Measurements from ENCODE around the gene EEF1G.

EEF1G gene

DNA sequence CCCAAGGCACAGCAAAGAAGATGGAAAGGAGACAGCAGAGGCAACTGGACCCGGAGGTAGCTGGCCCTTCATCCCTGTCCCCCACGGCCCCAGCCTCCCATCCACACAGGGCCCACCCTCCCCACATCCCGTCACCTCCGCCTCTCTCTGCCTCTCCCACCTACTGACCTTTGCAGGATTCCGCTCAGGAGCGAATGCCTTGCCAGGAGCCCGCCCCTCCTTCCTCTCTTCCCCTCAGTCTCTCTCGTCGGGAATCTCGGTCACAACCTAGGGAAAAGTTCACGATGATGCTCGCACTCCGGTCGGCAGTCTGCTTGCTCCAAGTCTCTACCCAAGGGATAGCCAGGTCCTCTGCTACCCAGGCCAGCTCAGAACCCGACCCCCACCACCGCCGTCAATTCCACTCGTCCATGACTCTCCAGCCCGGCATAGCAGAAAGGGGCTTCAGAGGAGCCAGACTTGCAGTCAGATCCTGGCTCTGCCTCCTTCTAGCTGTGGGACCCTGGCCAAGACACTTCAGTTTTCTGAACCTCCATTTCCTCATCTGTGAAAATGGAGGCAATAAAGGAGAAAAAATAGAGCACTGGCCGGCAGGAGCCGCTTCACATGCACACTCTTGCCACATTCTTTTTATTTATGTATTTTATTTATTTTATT lies 37.3 kb downstream of the EEF1G start:
- DNase-seq = no peak

DNA sequence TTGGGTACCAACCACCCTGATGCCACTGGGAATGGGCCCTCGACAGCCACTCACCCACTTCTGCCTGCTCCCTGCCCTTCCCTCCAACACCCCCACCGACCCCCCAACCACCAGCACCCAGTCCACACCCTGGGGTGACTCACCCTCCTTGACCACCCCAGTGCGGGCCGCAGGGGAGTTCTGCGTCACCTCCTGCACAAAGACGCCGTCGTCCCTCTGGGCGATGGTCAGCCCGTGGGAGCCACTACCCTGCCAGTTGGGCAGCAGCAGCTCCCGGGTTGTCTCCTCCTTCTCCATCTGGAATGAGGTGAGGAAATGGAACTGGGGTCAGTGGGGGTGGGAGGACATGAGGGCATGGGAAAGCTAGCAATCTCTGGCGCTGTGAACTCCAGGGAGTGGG lies 37.9 kb downstream of the EEF1G start:
- DNase-seq = no peak

DNA sequence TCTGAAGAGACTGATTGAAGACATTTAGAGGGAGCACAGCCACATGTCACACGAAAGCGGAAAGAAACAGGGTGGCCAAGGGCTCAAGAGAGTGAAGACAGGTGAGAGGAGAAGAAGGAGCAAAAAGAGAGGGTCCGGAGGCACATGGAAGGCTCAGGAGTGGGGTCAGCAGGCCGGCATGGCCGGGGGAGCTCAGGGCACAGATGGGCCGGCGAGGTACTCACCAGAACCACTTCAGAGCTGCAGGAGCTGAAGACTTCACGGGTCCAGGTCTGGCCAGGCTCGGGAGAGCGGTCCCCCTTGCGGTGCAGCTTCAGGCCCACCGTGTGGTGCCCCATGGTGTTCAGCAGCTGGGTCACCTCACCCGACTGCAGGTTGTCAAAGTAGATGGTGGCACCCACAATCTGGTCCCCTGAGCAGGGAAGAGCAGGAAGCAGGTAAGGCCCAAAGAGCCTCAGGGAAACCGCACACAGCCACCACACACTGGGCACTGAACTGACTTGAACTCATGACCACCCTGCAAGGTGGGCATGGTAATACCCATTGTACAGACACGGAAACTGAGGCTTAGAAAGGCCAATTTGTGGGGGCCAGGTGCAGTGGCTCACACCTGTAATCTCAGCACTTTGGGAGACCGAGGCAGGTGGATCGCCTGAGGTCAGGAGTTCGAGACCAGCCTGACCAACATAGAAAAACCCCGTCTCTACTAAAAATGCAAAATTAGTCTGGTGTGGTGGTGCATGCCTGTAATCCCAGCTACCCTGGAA lies 38.7 kb downstream of the EEF1G start:
- no peak for DNase-seq

DNA sequence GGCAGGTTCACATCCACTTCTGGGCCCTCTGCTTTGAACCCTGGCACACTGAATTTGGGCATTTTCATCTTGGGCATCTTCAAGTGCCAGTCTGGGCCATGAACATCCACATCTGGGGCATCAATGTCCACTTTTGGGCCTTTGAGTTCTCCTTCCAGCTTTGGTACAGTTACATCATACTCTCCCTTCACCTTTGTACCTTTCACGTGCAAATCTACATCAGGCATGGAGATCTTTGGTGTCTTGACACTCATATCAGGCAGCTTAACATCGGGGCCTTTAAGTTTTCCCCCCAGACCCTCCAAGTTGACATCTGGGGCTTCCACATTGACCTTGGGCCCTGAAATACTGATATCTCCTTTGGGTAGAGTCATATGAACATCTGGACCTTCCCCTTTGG lies 41.6 kb downstream of the EEF1G start:
- no peak for DNase-seq

DNA sequence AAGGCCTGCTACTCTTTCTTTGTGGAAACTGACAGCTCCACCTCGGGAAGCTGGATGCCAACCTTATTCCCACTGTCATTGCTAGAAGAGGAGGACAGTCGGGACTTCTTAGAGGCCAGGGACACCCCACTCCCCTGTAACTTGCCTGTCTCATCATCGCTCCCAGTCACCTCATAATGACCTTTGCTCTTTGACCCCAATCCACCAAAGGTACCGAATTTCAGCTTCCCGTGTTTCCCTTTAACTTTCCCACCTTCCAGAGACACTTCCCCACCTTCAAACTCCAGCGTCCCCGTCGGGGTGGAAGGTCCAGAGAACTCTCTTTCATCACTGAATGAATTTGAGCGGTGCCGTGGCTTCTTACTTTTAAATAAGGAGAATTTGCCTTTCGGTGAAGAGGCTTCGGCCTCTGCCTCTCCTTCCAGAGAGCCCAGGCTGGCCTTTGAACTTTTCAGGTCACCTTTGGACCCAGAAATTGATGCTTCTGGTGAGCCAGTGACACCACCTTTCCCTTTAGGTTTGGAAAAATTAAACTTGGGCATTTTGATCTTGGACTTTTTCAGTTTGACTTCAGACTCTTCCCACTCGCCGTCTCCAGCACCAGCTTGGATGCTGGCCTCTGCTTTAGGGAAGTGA lies 56.8 kb downstream of the EEF1G start:
- no peak for DNase-seq

DNA sequence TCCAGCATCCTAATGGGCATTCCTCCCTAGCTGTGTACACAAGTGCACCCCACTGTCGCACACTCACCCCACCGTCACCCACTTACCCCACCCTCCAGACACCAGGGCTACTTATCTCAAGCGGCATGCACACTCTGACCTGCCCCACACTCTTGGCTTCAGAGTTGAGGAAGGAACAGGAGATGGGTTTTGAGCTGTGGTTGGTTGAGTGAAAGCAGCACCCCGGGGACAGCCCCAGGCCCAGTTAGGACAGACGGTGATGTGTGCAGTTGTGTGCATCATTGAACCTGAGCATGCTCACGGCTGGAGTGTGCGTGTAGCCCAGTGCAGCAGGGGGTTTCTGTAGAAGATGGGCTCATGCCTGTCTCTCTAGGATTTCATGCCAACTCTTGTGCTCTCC lies 59.5 kb downstream of the EEF1G start:
- no peak for DNase-seq

DNA sequence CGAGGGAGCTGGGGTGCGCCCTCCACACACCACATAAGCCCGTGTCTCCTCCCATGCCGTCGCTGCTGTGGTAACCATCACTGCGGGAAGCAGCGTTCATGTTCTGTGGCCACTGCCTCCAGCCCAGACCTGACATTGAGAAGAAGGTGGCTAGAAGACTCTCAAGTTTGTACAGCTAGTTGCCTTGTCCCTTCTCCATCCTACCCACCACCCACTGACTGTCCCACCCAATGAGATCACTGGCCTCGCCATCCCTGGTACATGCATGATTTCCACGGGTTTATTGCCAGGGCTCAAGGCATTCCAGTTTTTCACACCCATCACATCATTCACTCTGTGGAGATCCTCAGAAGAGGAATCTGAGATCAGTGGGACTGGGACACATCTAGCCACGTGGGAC lies 60.1 kb downstream of the EEF1G start:
- DNase-seq = no peak

DNA sequence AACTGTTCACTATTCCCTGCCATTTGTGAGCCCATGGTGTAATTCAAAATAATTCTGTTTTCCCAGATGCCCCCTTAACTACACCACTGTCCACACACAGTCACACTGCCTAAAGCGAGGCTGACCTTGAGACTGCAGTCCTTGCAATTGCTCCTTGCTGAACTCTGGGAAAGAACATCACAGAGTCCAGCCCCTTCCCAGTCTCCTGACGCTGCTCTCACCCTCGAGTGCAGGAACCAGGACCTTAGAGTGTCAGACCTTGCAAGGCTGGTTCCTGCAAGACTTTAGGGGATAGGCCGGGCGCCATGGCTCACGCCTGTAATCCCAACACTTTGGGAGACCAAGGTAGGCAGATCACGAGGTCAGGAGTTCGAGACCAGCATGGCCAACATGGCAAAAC lies 60.7 kb downstream of the EEF1G start:
- no peak for DNase-seq

Measured in SIG-M5 (cell line).